GM21619 (cell line): ENCODE data around the gene PSPN.
A peak's percentile ranks its signal among the peaks of the same experiment; 100 is the strongest.
"Not testable (repeated sequence)": the region's sequence is repeated elsewhere in the genome, so short reads cannot be mapped to it uniquely, and the experiment has no call there.

ENCODE experiments used
- ATAC-seq: cut with Tn5 transposase; IDR thresholded peaks from one replicate; pipeline ENCODE4 v1.9.1; 2021; ENCODE audit not compliant: unreplicated experiment

The PSPN gene

GRCh38 chr19:6402837-6403608 is 27.3 kb upstream of the PSPN start:
- ATAC-seq: no peak

- ATAC-seq: no peak
Measured at GRCh38 chr19:6402058-6402457, 26.3 kb upstream of the PSPN start.

- not testable (repeated sequence) for ATAC-seq
Measured at GRCh38 chr19:6400062-6400944, 24.6 kb upstream of the PSPN start.

- ATAC-seq: no peak
Measured at GRCh38 chr19:6396305-6396704, 20.6 kb upstream of the PSPN start.

GRCh38 chr19:6394831-6395230 is 19.1 kb upstream of the PSPN start:
- ATAC-seq: no peak

- no peak for ATAC-seq
Measured at GRCh38 chr19:6393983-6394412, 18.3 kb upstream of the PSPN start.

- ATAC-seq: peak; percentile 79
Measured at GRCh38 chr19:6393074-6393982, 17.6 kb upstream of the PSPN start, which contains the start of gene GTF2F1. Gene GTF2F1, minus strand, starts transcription at chr19:6393164. Its CDS starts 169 bp downstream, at chr19:6392995.

- no peak for ATAC-seq
Measured at GRCh38 chr19:6392221-6393073, 16.7 kb upstream of the PSPN start.

GRCh38 chr19:6387372-6387771 is 11.6 kb upstream of the PSPN start:
- ATAC-seq: no peak

GRCh38 chr19:6384381-6384780 is 8.6 kb upstream of the PSPN start:
- no peak for ATAC-seq

GRCh38 chr19:6383188-6383587 is 7.5 kb upstream of the PSPN start:
- no peak for ATAC-seq

GRCh38 chr19:6381030-6381750 is 5.5 kb upstream of the PSPN start:
- ATAC-seq: no peak

GRCh38 chr19:6379744-6380143 is 4.0 kb upstream of the PSPN start:
- ATAC-seq: no peak

- no peak for ATAC-seq
Measured at GRCh38 chr19:6378486-6378885, 2.8 kb upstream of the PSPN start.

GRCh38 chr19:6378041-6378440 is 2.3 kb upstream of the PSPN start:
- ATAC-seq: no peak

GRCh38 chr19:6376512-6377190 is 918 bp upstream of the PSPN start:
- ATAC-seq: no peak

GRCh38 chr19:6374711-6375410 is 872 bp downstream of the PSPN start:
- ATAC-seq: no peak

GRCh38 chr19:6374161-6374709 is 1.5 kb downstream of the PSPN start:
- ATAC-seq: no peak
